ENCODE measurements around the gene BRSK1. TPM values are rescaled to one million over a fixed set of nuclear protein-coding genes. Genes with fewer than 3 reads are reported as not detected.

BRSK1 gene
- total and polyA plus RNA-seq, 2 of the 8 experiments (the other 6 are each of a cell fraction or from before 2014, with no cell fraction given), result 27.6 to 32.7 TPM

DNA sequence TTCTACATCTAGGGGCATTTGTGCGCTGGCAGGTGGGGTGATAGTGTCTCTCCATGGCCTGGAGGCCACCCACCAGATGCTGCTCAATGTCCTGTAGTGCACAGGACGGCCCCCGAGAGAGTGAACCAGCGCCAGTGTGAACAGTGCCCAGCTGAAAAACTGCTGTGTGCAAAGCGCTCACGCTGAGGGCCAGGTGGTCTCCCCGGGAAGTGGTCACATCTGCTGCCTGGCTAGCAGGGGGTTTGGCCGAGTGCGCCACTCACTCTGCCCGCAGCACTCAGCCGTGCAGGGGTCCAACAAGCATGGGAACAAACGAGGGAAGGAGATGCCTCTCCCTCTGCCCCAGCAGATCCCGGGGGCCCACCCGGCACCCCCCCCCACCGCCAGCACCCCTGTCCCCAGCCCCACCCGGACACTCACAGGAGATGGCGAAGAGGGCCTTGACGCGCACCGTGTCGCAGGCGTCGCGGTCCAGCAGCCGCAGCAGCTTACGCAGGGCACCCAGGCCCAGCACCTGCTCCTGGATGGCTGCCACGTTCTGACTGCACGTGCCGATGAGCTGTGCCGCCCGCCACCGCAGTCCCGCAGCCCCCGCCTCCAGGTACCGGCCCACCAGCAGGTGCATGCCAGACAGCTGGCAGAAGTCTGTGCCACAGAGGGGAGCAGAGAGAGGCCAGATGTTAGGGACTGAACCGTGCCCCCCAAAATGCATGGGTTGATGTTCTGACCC lies 9.7 kb upstream of the BRSK1 start (continued):
- TF ChIP-seq, protein P1, sequence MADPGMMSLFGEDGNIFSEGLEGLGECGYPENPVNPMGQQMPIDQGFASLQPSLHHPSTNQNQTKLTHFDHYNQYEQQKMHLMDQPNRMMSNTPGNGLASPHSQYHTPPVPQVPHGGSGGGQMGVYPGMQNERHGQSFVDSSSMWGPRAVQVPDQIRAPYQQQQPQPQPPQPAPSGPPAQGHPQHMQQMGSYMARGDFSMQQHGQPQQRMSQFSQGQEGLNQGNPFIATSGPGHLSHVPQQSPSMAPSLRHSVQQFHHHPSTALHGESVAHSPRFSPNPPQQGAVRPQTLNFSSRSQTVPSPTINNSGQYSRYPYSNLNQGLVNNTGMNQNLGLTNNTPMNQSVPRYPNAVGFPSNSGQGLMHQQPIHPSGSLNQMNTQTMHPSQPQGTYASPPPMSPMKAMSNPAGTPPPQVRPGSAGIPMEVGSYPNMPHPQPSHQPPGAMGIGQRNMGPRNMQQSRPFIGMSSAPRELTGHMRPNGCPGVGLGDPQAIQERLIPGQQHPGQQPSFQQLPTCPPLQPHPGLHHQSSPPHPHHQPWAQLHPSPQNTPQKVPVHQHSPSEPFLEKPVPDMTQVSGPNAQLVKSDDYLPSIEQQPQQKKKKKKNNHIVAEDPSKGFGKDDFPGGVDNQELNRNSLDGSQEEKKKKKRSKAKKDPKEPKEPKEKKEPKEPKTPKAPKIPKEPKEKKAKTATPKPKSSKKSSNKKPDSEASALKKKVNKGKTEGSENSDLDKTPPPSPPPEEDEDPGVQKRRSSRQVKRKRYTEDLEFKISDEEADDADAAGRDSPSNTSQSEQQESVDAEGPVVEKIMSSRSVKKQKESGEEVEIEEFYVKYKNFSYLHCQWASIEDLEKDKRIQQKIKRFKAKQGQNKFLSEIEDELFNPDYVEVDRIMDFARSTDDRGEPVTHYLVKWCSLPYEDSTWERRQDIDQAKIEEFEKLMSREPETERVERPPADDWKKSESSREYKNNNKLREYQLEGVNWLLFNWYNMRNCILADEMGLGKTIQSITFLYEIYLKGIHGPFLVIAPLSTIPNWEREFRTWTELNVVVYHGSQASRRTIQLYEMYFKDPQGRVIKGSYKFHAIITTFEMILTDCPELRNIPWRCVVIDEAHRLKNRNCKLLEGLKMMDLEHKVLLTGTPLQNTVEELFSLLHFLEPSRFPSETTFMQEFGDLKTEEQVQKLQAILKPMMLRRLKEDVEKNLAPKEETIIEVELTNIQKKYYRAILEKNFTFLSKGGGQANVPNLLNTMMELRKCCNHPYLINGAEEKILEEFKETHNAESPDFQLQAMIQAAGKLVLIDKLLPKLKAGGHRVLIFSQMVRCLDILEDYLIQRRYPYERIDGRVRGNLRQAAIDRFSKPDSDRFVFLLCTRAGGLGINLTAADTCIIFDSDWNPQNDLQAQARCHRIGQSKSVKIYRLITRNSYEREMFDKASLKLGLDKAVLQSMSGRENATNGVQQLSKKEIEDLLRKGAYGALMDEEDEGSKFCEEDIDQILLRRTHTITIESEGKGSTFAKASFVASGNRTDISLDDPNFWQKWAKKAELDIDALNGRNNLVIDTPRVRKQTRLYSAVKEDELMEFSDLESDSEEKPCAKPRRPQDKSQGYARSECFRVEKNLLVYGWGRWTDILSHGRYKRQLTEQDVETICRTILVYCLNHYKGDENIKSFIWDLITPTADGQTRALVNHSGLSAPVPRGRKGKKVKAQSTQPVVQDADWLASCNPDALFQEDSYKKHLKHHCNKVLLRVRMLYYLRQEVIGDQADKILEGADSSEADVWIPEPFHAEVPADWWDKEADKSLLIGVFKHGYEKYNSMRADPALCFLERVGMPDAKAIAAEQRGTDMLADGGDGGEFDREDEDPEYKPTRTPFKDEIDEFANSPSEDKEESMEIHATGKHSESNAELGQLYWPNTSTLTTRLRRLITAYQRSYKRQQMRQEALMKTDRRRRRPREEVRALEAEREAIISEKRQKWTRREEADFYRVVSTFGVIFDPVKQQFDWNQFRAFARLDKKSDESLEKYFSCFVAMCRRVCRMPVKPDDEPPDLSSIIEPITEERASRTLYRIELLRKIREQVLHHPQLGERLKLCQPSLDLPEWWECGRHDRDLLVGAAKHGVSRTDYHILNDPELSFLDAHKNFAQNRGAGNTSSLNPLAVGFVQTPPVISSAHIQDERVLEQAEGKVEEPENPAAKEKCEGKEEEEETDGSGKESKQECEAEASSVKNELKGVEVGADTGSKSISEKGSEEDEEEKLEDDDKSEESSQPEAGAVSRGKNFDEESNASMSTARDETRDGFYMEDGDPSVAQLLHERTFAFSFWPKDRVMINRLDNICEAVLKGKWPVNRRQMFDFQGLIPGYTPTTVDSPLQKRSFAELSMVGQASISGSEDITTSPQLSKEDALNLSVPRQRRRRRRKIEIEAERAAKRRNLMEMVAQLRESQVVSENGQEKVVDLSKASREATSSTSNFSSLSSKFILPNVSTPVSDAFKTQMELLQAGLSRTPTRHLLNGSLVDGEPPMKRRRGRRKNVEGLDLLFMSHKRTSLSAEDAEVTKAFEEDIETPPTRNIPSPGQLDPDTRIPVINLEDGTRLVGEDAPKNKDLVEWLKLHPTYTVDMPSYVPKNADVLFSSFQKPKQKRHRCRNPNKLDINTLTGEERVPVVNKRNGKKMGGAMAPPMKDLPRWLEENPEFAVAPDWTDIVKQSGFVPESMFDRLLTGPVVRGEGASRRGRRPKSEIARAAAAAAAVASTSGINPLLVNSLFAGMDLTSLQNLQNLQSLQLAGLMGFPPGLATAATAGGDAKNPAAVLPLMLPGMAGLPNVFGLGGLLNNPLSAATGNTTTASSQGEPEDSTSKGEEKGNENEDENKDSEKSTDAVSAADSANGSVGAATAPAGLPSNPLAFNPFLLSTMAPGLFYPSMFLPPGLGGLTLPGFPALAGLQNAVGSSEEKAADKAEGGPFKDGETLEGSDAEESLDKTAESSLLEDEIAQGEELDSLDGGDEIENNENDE (IDR thresholded peaks at IDR 0.05; ENCODE audit: insufficient replicate concordance, low read length), result no peak
- TF ChIP-seq CREB1 (IDR thresholded peaks at IDR 0.05) (no peak), RAD21 (IDR thresholded peaks at IDR 0.05 in 1 of 2, conservative IDR thresholded peaks at IDR 0.05 in 1 of 2; ENCODE audit: low read depth in 2 of 2, low read length in 2 of 2) (no peak), SAP30 (IDR thresholded peaks at IDR 0.05; ENCODE audit: insufficient read depth, insufficient replicate concordance, low read length) (no peak), TAF7 (optimal IDR thresholded peaks at IDR 0.05; ENCODE audit: borderline replicate concordance, low read depth, low read length) (no peak)
- TF ChIP-seq, protein P2, sequence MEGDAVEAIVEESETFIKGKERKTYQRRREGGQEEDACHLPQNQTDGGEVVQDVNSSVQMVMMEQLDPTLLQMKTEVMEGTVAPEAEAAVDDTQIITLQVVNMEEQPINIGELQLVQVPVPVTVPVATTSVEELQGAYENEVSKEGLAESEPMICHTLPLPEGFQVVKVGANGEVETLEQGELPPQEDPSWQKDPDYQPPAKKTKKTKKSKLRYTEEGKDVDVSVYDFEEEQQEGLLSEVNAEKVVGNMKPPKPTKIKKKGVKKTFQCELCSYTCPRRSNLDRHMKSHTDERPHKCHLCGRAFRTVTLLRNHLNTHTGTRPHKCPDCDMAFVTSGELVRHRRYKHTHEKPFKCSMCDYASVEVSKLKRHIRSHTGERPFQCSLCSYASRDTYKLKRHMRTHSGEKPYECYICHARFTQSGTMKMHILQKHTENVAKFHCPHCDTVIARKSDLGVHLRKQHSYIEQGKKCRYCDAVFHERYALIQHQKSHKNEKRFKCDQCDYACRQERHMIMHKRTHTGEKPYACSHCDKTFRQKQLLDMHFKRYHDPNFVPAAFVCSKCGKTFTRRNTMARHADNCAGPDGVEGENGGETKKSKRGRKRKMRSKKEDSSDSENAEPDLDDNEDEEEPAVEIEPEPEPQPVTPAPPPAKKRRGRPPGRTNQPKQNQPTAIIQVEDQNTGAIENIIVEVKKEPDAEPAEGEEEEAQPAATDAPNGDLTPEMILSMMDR (IDR thresholded peaks at IDR 0.05; ENCODE audit: control extremely low read depth in 1 of 3, insufficient read depth in 1 of 3, low read depth in 1 of 3, low read length in 3 of 3), result no peak
